Naive thymus-derived CD4-positive, alpha-beta T cell (primary cell): Measurements from ENCODE around the gene TLR1. TPM values are rescaled to one million over a fixed set of nuclear protein-coding genes. Genes with fewer than 3 reads are reported as not detected.

Experiments used
- ATAC-seq: fragments of 150-1000 bp; cut with Tn5 transposase; 2 replicates; pipeline ENCODE4 v1.10.0; 2021; ENCODE audit warnings: mild to moderate bottlenecking, moderate library complexity
- CTCF ChIA-PET: fragments of 350-600 bp; sonication (Branson Sonifier 250); formaldehyde crosslinking; loops from one replicate; lab custom pipeline; 2021; ENCODE audit warnings: antibody characterized with exemption; lab: Charles Lee
- POLR2A ChIA-PET: fragments of 350-600 bp; sonication (Branson Sonifier 250); formaldehyde crosslinking; loops from one replicate; lab custom pipeline; 2021; ENCODE audit warnings: antibody characterized with exemption, inconsistent platforms; lab: Charles Lee
- DNase-seq, 9 donors: peaks; one replicate each; pipeline versions ENCODE4 v3.0.0 to v3.0.0-alpha.2; 2020 to 2022; ENCODE audit warnings: mixed read lengths in 1 of 9
- H3K27ac ChIP-seq: one replicate; pipeline ENCODE4 v1.7.0; 2013; ENCODE audit warnings: mild to moderate bottlenecking, low read depth, low read length, moderate library complexity
- H3K27me3 ChIP-seq, 2 donors: one replicate each; pipeline ENCODE4 v1.7.0; 2013; ENCODE audit warnings: low read length in 2 of 2, mild to moderate bottlenecking in 2 of 2, moderate library complexity in 2 of 2; ENCODE audit not compliant: control insufficient read depth in 2 of 2, insufficient read depth in 2 of 2
- H3K36me3 ChIP-seq, 3 experiments: 1 replicate in 2 of 3; 2 replicates in 1 of 3; pipeline ENCODE4 v1.7.0; 2013; ENCODE audit warnings: low read length in 3 of 3, mild to moderate bottlenecking in 3 of 3, moderate library complexity in 1 of 3; ENCODE audit not compliant: insufficient read depth in 3 of 3, control insufficient read depth in 2 of 3
- H3K4me1 ChIP-seq, 2 donors: one replicate each; pipeline ENCODE4 v1.7.0; 2013; ENCODE audit warnings: low read length in 2 of 2, mild to moderate bottlenecking in 2 of 2, moderate library complexity in 1 of 2; ENCODE audit not compliant: control insufficient read depth in 2 of 2, insufficient read depth in 2 of 2
- H3K4me3 ChIP-seq: 2 replicates; pipeline ENCODE4 v1.7.0; 2013; ENCODE audit warnings: mild to moderate bottlenecking, low read length
- H3K9me3 ChIP-seq, 3 experiments: 1 replicate in 2 of 3; 2 replicates in 1 of 3; pipeline ENCODE4 v1.7.0; 2013; ENCODE audit warnings: low read length in 3 of 3; ENCODE audit not compliant: control insufficient read depth in 2 of 3
- H3K27ac Mint-ChIP-seq, 9 donors: one replicate each; pipeline ENCODE4 v1.8.0; 2020 to 2022; ENCODE audit warnings: mixed read lengths in 9 of 9, mild to moderate bottlenecking in 8 of 9, moderate library complexity in 5 of 9, inconsistent platforms in 2 of 9
- H3K27me3 Mint-ChIP-seq, 5 donors: one replicate each; pipeline ENCODE4 v1.8.0; 2021 to 2022; ENCODE audit warnings: mixed read lengths in 5 of 5, mild to moderate bottlenecking in 1 of 5
- H3K36me3 Mint-ChIP-seq, 5 donors: one replicate each; pipeline ENCODE4 v1.8.0; 2020 to 2022; ENCODE audit warnings: mixed read lengths in 5 of 5, mild to moderate bottlenecking in 3 of 5, inconsistent platforms in 1 of 5
- H3K4me1 Mint-ChIP-seq, 7 donors: one replicate each; pipeline ENCODE4 v1.8.0; 2020 to 2022; ENCODE audit warnings: mixed read lengths in 7 of 7, mild to moderate bottlenecking in 3 of 7, inconsistent platforms in 1 of 7
- H3K4me3 Mint-ChIP-seq, 10 donors: one replicate each; pipeline ENCODE4 v1.8.0; 2020 to 2022; ENCODE audit warnings: mild to moderate bottlenecking in 10 of 10, mixed read lengths in 10 of 10, moderate library complexity in 6 of 10, inconsistent platforms in 2 of 10
- H3K9me3 Mint-ChIP-seq, 11 donors: one replicate each; pipeline ENCODE4 v1.8.0; 2020 to 2022; ENCODE audit warnings: mixed read lengths in 11 of 11, mild to moderate bottlenecking in 4 of 11, inconsistent platforms in 1 of 11, moderate library complexity in 1 of 11
- intact Hi-C, 2 donors: fragments of 100-400 bp; cut with micrococcal nuclease; formaldehyde crosslinking; loops; one replicate each; pipeline ENCODE4 v1.15.1; 2023
- polyA plus RNA-seq, 2 donors: library from polyadenylated mRNA; unstranded; fragments of 300-500 nt; fragmentation: Illumina TruSeq; gene quantifications; one replicate each; pipeline ENCODE4 v1.2.3, GENCODE V29; 2021
- total RNA-seq, 6 experiments: library from RNA in 5 of 6; stranded (reverse) in 5 of 6; gene quantifications; 1 replicate in 5 of 6; 2 replicates in 1 of 6; pipeline ENCODE4 v1.2.3 and lab custom pipeline; 2021 to 2026

The TLR1 gene
- total and polyA plus RNA-seq, 7 experiments from 2014 or later, result 11.8 to 41.9 (median 22.0) TPM

DNA sequence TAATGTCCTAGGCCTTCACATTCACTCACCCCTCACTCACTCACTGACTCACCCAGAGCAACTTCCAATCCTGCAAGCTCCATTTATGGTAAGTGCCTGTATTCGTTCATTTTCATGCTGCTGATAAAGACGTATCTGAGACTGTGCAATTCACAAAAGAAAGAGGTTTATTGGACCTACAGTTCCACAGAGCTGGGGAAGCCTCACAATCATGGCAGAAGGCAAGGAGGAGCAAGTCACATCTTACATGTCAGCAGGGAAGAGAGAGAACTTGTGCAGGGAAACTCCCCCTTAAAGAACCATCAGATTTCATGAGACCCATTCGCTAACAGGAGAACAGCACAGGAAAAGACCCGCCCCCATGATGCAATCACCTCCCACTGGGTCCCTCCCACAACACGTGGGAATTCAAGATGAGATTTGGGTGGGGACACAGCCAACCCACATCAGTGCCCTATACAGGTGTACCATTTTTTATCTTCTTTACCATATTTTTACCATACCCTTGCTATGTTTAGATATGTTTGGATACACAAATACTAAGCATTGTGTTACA is 18.2 kb upstream of the TLR1 start:
- H3K9me3 ChIP-seq, result no peaks in the 10 kb centered on the region
- H3K4me1 Mint-ChIP-seq, result peaks cover 0 to 24% (median 10%) of the 10 kb centered on the region in 7 donors
- peaks cover 7 to 42% (median 11%) of the 10 kb centered on the region in 5 donors for H3K36me3 Mint-ChIP-seq
- H3K36me3 ChIP-seq, result no peaks in the 10 kb centered on the region
- H3K4me3 ChIP-seq, result no peak overlapping the region
- no peak overlapping the region for H3K4me3 Mint-ChIP-seq
- H3K4me1 ChIP-seq, result no peaks in the 10 kb centered on the region
- ChIA-PET CTCF (interaction anchor here (1.1 kb wide), 1 partner anchor 17 kb away, joined by 4 read pairs; no protein-coding TSS in a partner anchor), POLR2A (no interaction called here)
- intact Hi-C loops, result no loop called here
- ATAC-seq (no peak), DNase-seq (no peak)
- no peak overlapping the region for H3K27ac Mint-ChIP-seq
- H3K27ac ChIP-seq, result no peak overlapping the region
- no peaks in the 10 kb centered on the region for H3K27me3 ChIP-seq
- peaks cover 0 to 3% (median 0%) of the 10 kb centered on the region in 5 donors for H3K27me3 Mint-ChIP-seq
- peaks cover 5 to 28% (median 10%) of the 10 kb centered on the region in 11 donors for H3K9me3 Mint-ChIP-seq

DNA sequence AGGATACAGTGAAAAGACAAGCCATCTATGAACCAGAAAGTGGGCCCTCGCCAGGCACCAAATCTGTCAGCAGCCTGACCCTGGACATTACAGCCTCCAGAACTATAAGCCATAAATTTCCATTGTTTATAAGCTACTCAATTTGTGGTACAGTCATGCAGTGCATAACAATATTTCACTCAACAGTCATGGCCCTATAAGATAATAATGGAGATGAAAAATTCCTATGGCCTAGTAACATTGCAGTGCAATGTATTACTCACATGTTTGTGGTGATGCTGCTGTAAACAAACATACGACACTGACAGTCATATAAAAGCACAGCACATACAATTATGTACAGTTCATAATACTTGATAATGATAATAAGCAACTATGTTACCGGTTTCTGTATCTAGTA is 17.1 kb upstream of the TLR1 start:
- ATAC-seq, result no peak
- CTCF ChIA-PET, result interaction anchor here (0.6 kb wide), 1 partner anchor 176 kb away, joined by 4 read pairs; no protein-coding TSS in a partner anchor
- Mint-ChIP-seq H3K27ac (no peak overlapping the region), H3K36me3 (peaks cover 7 to 36% (median 11%) of the 10 kb centered on the region in 5 donors), H3K9me3 (peaks cover 5 to 26% (median 10%) of the 10 kb centered on the region in 11 donors), H3K4me1 (peaks cover 0 to 24% (median 10%) of the 10 kb centered on the region in 7 donors), H3K4me3 (no peak overlapping the region), H3K27me3 (peaks cover 0 to 3% (median 0%) of the 10 kb centered on the region in 5 donors)
- POLR2A ChIA-PET, result no interaction called here
- H3K36me3 ChIP-seq, result no peaks in the 10 kb centered on the region
- H3K4me1 ChIP-seq, result no peaks in the 10 kb centered on the region
- H3K9me3 ChIP-seq, result no peaks in the 10 kb centered on the region
- H3K27ac ChIP-seq, result no peak overlapping the region
- H3K27me3 ChIP-seq, result no peaks in the 10 kb centered on the region
- intact Hi-C loops, result loop anchor here in 1 of 2 donors (2.0 kb wide), 1 partner anchor 17 kb away; the partner anchor contains the start of gene TLR1
- H3K4me3 ChIP-seq, result no peak overlapping the region
- no peak for DNase-seq

DNA sequence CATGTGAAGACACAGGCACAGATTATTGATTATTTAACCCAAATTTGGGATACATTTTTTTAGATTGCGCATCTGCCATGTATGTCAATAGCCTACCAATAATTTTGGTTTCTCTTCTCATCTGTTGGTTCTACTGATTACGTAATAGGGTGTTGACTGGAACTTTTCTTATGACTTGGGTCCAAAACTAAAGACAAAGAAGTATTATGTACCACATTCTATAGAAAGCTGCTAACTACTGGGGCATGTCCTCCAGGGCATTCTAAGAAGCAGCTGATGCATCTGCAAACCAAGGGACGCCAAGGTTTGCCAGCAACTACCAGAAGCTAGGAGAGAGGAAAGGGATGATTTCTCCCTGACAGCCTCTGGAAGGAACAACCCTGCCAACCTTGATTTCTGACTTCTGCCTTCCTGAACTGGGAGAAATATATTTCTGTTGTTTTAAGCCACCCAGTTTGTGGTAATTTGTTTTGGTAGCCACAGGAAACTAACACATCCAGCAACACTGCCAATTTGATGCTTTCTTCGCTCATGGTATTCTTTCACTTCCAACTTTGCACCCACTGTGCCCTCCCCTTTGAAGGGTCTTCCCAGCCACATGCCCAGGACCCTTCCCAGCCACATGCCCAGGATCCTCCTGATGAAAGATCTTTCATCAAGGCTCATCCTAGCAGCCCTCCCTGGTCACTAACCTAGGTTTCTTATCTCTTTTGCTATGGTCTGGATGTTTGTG is 15.9 kb upstream of the TLR1 start:
- Mint-ChIP-seq H3K27me3 (peaks cover 0 to 5% (median 0%) of the 10 kb centered on the region in 5 donors), H3K9me3 (peaks cover 3 to 24% (median 15%) of the 10 kb centered on the region in 11 donors), H3K4me1 (peaks cover 0 to 24% (median 10%) of the 10 kb centered on the region in 7 donors), H3K4me3 (peak overlapping the region in 2 of 10 donors; percentile 13 to 31), H3K36me3 (peaks cover 4 to 31% (median 8%) of the 10 kb centered on the region in 5 donors), H3K27ac (no peak overlapping the region)
- Histone ChIP-seq H3K36me3 (no peaks in the 10 kb centered on the region), H3K4me1 (no peaks in the 10 kb centered on the region), H3K27me3 (no peaks in the 10 kb centered on the region), H3K4me3 (no peak overlapping the region), H3K27ac (no peak overlapping the region), H3K9me3 (no peaks in the 10 kb centered on the region)
- CTCF ChIA-PET, result no interaction called here
- ATAC-seq, result no peak
- POLR2A ChIA-PET, result no interaction called here
- no peak for DNase-seq
- intact Hi-C loops, result loop anchor here in 1 of 2 donors (2.0 kb wide), 1 partner anchor 16 kb away; the partner anchor contains the start of gene TLR1

DNA sequence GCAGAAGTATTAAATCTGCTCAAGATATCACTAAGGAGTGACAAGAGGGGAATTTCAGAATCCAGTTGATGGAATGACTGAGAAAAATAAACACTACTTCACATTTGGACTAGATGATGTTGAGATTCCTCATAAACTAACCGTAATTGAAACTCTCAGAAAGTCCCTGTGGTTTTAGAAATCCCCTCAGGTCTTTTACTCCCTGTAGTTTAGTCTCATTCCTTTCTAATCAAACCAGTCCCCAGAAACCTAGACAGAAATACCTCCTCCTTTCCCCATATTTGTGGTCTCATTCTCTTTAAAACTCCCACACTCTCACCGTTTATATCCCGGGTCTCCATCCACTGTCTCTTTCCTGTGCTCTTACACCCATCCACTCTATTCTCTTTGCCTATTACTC is 15.0 kb upstream of the TLR1 start:
- Histone ChIP-seq H3K4me1 (no peaks in the 10 kb centered on the region), H3K9me3 (no peaks in the 10 kb centered on the region), H3K4me3 (no peak overlapping the region), H3K36me3 (no peaks in the 10 kb centered on the region), H3K27ac (no peak overlapping the region), H3K27me3 (no peaks in the 10 kb centered on the region)
- H3K4me1 Mint-ChIP-seq, result peaks cover 0 to 24% (median 10%) of the 10 kb centered on the region in 7 donors
- peak overlapping the region in 1 of 10 donors; percentile 13 for H3K4me3 Mint-ChIP-seq
- peaks cover 4 to 32% (median 16%) of the 10 kb centered on the region in 11 donors for H3K9me3 Mint-ChIP-seq
- H3K36me3 Mint-ChIP-seq, result peaks cover 6 to 34% (median 7%) of the 10 kb centered on the region in 5 donors
- peak; percentile 38 for ATAC-seq
- no peak for DNase-seq
- H3K27me3 Mint-ChIP-seq, result peaks cover 0 to 5% (median 0%) of the 10 kb centered on the region in 5 donors
- POLR2A ChIA-PET, result no interaction called here
- peak overlapping the region in 3 of 9 donors; percentile 3 to 56 (median 37) for H3K27ac Mint-ChIP-seq
- intact Hi-C loops, result no loop called here
- CTCF ChIA-PET, result interaction anchor here (0.8 kb wide), 1 partner anchor 16 kb away, joined by 3 read pairs; no protein-coding TSS in a partner anchor

DNA sequence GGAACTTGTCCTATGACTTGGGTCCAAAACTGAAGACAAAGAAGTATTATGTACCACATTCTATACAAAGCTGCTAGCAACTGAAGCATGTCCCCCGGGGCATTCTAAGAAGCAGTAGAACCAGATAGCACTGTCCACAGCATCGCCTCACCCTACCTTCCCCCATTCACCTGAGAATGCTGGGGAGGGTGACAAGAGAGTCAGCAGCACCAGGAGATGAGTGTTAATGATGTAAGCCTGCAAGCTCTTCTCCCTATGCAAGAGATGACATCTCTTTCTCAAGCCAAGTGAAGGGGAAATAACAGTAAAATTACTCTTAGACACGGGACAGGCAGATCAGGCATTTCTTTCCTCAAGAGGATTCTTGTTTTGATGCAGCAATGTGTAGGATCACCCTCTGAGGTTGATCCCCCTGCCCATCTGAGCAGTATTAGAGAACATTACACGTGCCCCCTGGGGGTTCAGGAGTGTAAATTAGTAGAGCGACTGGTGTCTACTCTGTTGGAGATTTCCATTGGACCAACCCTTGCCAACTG is 13.9 kb upstream of the TLR1 start:
- peaks cover 0 to 5% (median 0%) of the 10 kb centered on the region in 5 donors for H3K27me3 Mint-ChIP-seq
- H3K4me3 Mint-ChIP-seq, result no peak overlapping the region
- H3K27ac Mint-ChIP-seq, result peak overlapping the region in 1 of 9 donors; percentile 34
- no peak overlapping the region for H3K27ac ChIP-seq
- ChIA-PET POLR2A (no interaction called here), CTCF (no interaction called here)
- H3K36me3 Mint-ChIP-seq, result peaks cover 7 to 38% (median 10%) of the 10 kb centered on the region in 5 donors
- no peak overlapping the region for H3K4me3 ChIP-seq
- H3K9me3 Mint-ChIP-seq, result peaks cover 9 to 37% (median 20%) of the 10 kb centered on the region in 11 donors
- intact Hi-C loops, result no loop called here
- H3K9me3 ChIP-seq, result no peaks in the 10 kb centered on the region
- H3K36me3 ChIP-seq, result no peaks in the 10 kb centered on the region
- H3K4me1 Mint-ChIP-seq, result peaks cover 0 to 28% (median 14%) of the 10 kb centered on the region in 7 donors
- DNase-seq, result no peak
- no peaks in the 10 kb centered on the region for H3K27me3 ChIP-seq
- ATAC-seq, result no peak
- H3K4me1 ChIP-seq, result no peaks in the 10 kb centered on the region

GRCh38 chr4:38815885-38816782 is 11.5 kb upstream of the TLR1 start:
- no peaks in the 10 kb centered on the region for H3K27me3 ChIP-seq
- no peaks in the 10 kb centered on the region for H3K36me3 ChIP-seq
- intact Hi-C loops, result no loop called here
- Mint-ChIP-seq H3K27me3 (peaks cover 0 to 5% (median 0%) of the 10 kb centered on the region in 5 donors), H3K4me3 (no peak overlapping the region), H3K27ac (no peak overlapping the region), H3K9me3 (peaks cover 6 to 30% (median 15%) of the 10 kb centered on the region in 11 donors), H3K36me3 (peaks cover 0 to 29% (median 5%) of the 10 kb centered on the region in 5 donors), H3K4me1 (peaks cover 0 to 29% (median 14%) of the 10 kb centered on the region in 7 donors)
- DNase-seq, result no peak
- H3K4me3 ChIP-seq, result no peak overlapping the region
- no peak overlapping the region for H3K27ac ChIP-seq
- peak; percentile 85 for ATAC-seq
- no peaks in the 10 kb centered on the region for H3K9me3 ChIP-seq
- ChIA-PET POLR2A (no interaction called here), CTCF (no interaction called here)
- no peaks in the 10 kb centered on the region for H3K4me1 ChIP-seq
